DOHH2 (cell line): Measurements from ENCODE around the gene MGAT5.

Source experiments
- H3F3A ChIP-seq: fragments of 200-600 bp; sonication (generic), shearing (Covaris generic); 2 replicates; pipeline ENCODE4 v1.6.0; 2016; ENCODE audit warnings: antibody characterized with exemption, mild to moderate bottlenecking; ENCODE audit not compliant: control insufficient read depth, insufficient read depth
- H3K27ac ChIP-seq: fragments of 200-600 bp; sonication (generic); 2 replicates; pipeline ENCODE4 v1.5.1; 2014; ENCODE audit warnings: low read depth, mild to moderate bottlenecking, low read length, moderate library complexity
- H3K27me3 ChIP-seq: fragments of 200-600 bp; sonication (generic); 2 replicates; pipeline ENCODE4 v1.6.1; 2014; ENCODE audit warnings: mild to moderate bottlenecking, low read length, mixed read lengths; ENCODE audit not compliant: control insufficient read depth
- H3K36me3 ChIP-seq: fragments of 200-600 bp; sonication (generic); 2 replicates; pipeline ENCODE4 v1.6.1; 2014; ENCODE audit warnings: mild to moderate bottlenecking, low read length, moderate library complexity, mixed read lengths; ENCODE audit not compliant: control insufficient read depth
- H3K4me1 ChIP-seq: fragments of 200-600 bp; sonication (generic); 2 replicates; pipeline ENCODE4 v1.6.1; 2014; ENCODE audit warnings: mild to moderate bottlenecking, low read length, mixed read lengths; ENCODE audit not compliant: control insufficient read depth
- H3K4me2 ChIP-seq: fragments of 200-600 bp; sonication (generic); 2 replicates; pipeline ENCODE4 v1.6.0; 2014; ENCODE audit warnings: mild to moderate bottlenecking, low read length, moderate library complexity
- H3K4me3 ChIP-seq: fragments of 200-600 bp; sonication (generic); 2 replicates; pipeline ENCODE4 v1.5.1; 2014; ENCODE audit warnings: mild to moderate bottlenecking, low read length, mixed read lengths
- H3K79me2 ChIP-seq: fragments of 200-600 bp; sonication (generic); 2 replicates; pipeline ENCODE4 v1.6.1; 2014; ENCODE audit warnings: mild to moderate bottlenecking, low read length, mixed read lengths; ENCODE audit not compliant: control insufficient read depth
- H3K9me2 ChIP-seq: fragments of 200-600 bp; sonication (generic); replicated peaks from 2 replicates; pipeline ENCODE4 v1.6.1; 2014; ENCODE audit warnings: mild to moderate bottlenecking, low read length, mixed read lengths; ENCODE audit not compliant: control insufficient read depth
- H3K9me3 ChIP-seq: fragments of 200-600 bp; sonication (generic); 2 replicates; pipeline ENCODE4 v1.6.1; 2014; ENCODE audit warnings: antibody characterized with exemption, low read length, mixed read lengths; ENCODE audit not compliant: control insufficient read depth, insufficient read depth
- H4K20me1 ChIP-seq: fragments of 200-600 bp; sonication (generic); 2 replicates; pipeline ENCODE4 v1.6.0; 2014; ENCODE audit warnings: low read depth, mild to moderate bottlenecking, antibody characterized with exemption, low read length, moderate library complexity; ENCODE audit not compliant: control insufficient read depth, insufficient read depth
- EZH2phosphoT487 ChIP-seq: fragments of 200-600 bp; sonication (generic); IDR thresholded peaks from 2 replicates; pipeline ENCODE4 v1.6.1; 2017; ENCODE audit warnings: borderline replicate concordance, mild to moderate bottlenecking, antibody characterized with exemption, low read length, moderate library complexity, mixed read lengths
- TF ChIP-seq, protein P1 (sequence below): fragments of 200-600 bp; sonication (generic); IDR thresholded peaks from one replicate; pipeline ENCODE4 v1.5.1; 2014; ENCODE audit warnings: antibody characterized with exemption, mild to moderate bottlenecking, low read depth, low read length; ENCODE audit not compliant: poor library complexity, severe bottlenecking

Gene MGAT5

DNA sequence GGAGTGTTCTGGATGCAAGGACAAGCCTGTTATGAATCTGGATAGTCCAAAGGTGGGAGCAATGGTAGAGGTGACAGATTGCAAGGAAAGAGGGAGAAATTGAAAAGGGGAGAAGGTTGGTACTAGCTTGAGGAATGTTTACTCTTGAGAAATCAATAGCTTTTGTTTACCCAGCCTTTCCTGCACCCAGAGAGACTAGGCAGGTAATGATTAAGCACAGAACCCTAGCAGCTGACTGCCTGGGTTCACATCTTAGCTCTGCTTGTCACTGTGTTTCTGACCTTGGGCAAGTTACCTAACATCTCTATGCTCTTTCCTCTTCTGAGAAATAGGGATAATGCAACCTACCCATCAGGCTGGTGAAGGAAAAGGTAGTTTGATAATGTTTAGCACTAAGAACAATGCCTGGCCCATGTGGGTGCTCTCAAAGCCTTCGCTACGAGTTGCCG is 178.6 kb downstream of the MGAT5 start:
- no peaks in the 10 kb centered on the region for H3F3A ChIP-seq
- TF ChIP-seq, protein P1, sequence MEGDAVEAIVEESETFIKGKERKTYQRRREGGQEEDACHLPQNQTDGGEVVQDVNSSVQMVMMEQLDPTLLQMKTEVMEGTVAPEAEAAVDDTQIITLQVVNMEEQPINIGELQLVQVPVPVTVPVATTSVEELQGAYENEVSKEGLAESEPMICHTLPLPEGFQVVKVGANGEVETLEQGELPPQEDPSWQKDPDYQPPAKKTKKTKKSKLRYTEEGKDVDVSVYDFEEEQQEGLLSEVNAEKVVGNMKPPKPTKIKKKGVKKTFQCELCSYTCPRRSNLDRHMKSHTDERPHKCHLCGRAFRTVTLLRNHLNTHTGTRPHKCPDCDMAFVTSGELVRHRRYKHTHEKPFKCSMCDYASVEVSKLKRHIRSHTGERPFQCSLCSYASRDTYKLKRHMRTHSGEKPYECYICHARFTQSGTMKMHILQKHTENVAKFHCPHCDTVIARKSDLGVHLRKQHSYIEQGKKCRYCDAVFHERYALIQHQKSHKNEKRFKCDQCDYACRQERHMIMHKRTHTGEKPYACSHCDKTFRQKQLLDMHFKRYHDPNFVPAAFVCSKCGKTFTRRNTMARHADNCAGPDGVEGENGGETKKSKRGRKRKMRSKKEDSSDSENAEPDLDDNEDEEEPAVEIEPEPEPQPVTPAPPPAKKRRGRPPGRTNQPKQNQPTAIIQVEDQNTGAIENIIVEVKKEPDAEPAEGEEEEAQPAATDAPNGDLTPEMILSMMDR, result no peak
- TF ChIP-seq EZH2phosphoT487, result no peak
- no peaks in the 10 kb centered on the region for H3K27me3 ChIP-seq
- no peak overlapping the region for H3K27ac ChIP-seq
- H3K4me1 ChIP-seq, result peaks cover 8% of the 10 kb centered on the region
- H3K4me2 ChIP-seq, result no peak overlapping the region
- H3K36me3 ChIP-seq, result peaks cover 43% of the 10 kb centered on the region
- no peaks in the 10 kb centered on the region for H3K79me2 ChIP-seq
- H3K4me3 ChIP-seq, result no peak overlapping the region
- no peaks in the 10 kb centered on the region for H3K9me3 ChIP-seq
- no peaks in the 10 kb centered on the region for H4K20me1 ChIP-seq
- H3K9me2 ChIP-seq, result no peaks in the 10 kb centered on the region

DNA sequence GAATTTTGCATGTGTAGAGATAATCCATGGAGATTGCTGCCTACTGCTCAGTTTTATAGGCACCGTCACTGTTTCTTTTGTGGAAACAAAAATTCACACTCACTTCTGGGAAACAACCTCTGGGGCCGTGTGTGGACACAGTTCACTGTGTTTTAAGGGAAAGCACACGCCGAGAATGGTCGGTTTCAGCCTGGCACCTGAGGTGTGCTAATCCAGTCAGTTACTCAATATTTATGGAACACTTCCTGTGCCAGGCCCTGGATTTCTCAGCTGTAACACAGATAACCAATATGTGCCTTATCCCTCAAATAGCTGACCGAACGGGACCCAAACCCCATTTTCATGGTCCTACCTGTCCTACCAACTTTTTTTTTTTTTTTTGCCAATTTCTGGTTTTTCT is 179.6 kb downstream of the MGAT5 start:
- Histone ChIP-seq H3K4me3 (no peak overlapping the region), H3K36me3 (peaks cover 39% of the 10 kb centered on the region), H3K9me2 (no peaks in the 10 kb centered on the region), H3K79me2 (no peaks in the 10 kb centered on the region), H3K9me3 (no peaks in the 10 kb centered on the region), H3K4me2 (no peak overlapping the region), H3F3A (no peaks in the 10 kb centered on the region), H3K27me3 (no peaks in the 10 kb centered on the region), H4K20me1 (no peaks in the 10 kb centered on the region), H3K27ac (no peak overlapping the region), H3K4me1 (peaks cover 8% of the 10 kb centered on the region)
- no peak for TF ChIP-seq EZH2phosphoT487
- TF ChIP-seq, protein P1, result no peak

DNA sequence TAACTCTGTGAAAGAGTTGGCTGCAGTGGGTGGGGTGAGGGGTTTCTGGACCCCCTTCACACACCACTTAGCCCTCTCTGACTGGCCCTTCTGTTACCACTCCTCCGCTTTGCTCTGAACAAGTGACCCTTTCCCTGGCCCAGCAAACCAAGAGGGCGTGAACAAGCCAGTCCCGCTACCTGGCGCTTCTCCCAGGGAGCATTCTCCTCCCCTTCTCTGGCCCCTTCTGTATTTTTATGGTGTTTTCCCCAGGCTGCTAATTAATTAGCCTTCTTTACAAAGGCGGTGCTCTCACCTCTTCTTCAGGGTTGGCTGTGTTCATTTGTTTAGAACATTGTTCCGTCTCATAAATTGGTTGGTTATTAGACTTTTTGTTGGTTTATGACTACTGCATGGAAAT is 180.1 kb downstream of the MGAT5 start:
- H3F3A ChIP-seq, result no peaks in the 10 kb centered on the region
- H3K79me2 ChIP-seq, result no peaks in the 10 kb centered on the region
- TF ChIP-seq, protein P1, result no peak
- TF ChIP-seq EZH2phosphoT487, result no peak
- H3K9me2 ChIP-seq, result no peaks in the 10 kb centered on the region
- H3K4me1 ChIP-seq, result peaks cover 8% of the 10 kb centered on the region
- peaks cover 42% of the 10 kb centered on the region for H3K36me3 ChIP-seq
- no peaks in the 10 kb centered on the region for H4K20me1 ChIP-seq
- H3K4me3 ChIP-seq, result no peak overlapping the region
- no peaks in the 10 kb centered on the region for H3K9me3 ChIP-seq
- no peak overlapping the region for H3K4me2 ChIP-seq
- no peak overlapping the region for H3K27ac ChIP-seq
- no peaks in the 10 kb centered on the region for H3K27me3 ChIP-seq
